Stimulated activated CD4-positive, alpha-beta T cell treated with anti-CD3 and anti-CD28 coated beads, Interleukin-12 subunit alpha, Interleukin-12 subunit beta, amount 100 ng/mL, for 4 hours (primary cell): ENCODE results near the gene MRGPRD.
"Not testable (repeated sequence)": the region's sequence is repeated elsewhere in the genome, so short reads cannot be mapped to it uniquely, and the experiment has no call there.

Source experiments
- DNase-seq: peaks from one replicate; pipeline ENCODE4 v3.0.0-alpha.2; 2020

The MRGPRD gene

GRCh38 chr11:69005631-69006368 lies 25.0 kb upstream of the MRGPRD start:
- no peak for DNase-seq

- DNase-seq: no peak
Observed at GRCh38 chr11:69005183-69005630, 24.4 kb upstream of the MRGPRD start.

- DNase-seq: no peak
Observed at GRCh38 chr11:69004411-69005182, 23.8 kb upstream of the MRGPRD start.

- no peak for DNase-seq
Observed at GRCh38 chr11:69003866-69004367, 23.1 kb upstream of the MRGPRD start.

GRCh38 chr11:69003301-69003865 lies 22.6 kb upstream of the MRGPRD start:
- DNase-seq: no peak

GRCh38 chr11:69002570-69003231 lies 21.9 kb upstream of the MRGPRD start:
- DNase-seq: no peak

GRCh38 chr11:69002110-69002569 lies 21.4 kb upstream of the MRGPRD start:
- DNase-seq: no peak

GRCh38 chr11:69001243-69002081 lies 20.7 kb upstream of the MRGPRD start:
- no peak for DNase-seq

GRCh38 chr11:69000831-69001242 lies 20.1 kb upstream of the MRGPRD start:
- no peak for DNase-seq

GRCh38 chr11:69000391-69000790 lies 19.6 kb upstream of the MRGPRD start:
- DNase-seq: no peak

- not testable (repeated sequence) for DNase-seq
Observed at GRCh38 chr11:68999748-69000355, 19.1 kb upstream of the MRGPRD start.

- no peak for DNase-seq
Observed at GRCh38 chr11:68999093-68999747, 18.4 kb upstream of the MRGPRD start.

- DNase-seq: no peak
Observed at GRCh38 chr11:68998390-68998911, 17.7 kb upstream of the MRGPRD start.

GRCh38 chr11:68997995-68998348 lies 17.2 kb upstream of the MRGPRD start:
- no peak for DNase-seq

- no peak for DNase-seq
Observed at GRCh38 chr11:68997124-68997994, 16.6 kb upstream of the MRGPRD start.

GRCh38 chr11:68996376-68997123 lies 15.8 kb upstream of the MRGPRD start:
- no peak for DNase-seq

GRCh38 chr11:68994894-68995285 lies 14.1 kb upstream of the MRGPRD start:
- no peak for DNase-seq

- DNase-seq: no peak
Observed at GRCh38 chr11:68994161-68994893, 13.5 kb upstream of the MRGPRD start.
